Measurements from ENCODE around the gene RCBTB1.
A peak's percentile ranks its signal among the peaks of the same experiment; 100 is the strongest.
"Not testable (repeated sequence)": the region's sequence is repeated elsewhere in the genome, so short reads cannot be mapped to it uniquely, and the experiment has no call there.

Gene RCBTB1

DNA sequence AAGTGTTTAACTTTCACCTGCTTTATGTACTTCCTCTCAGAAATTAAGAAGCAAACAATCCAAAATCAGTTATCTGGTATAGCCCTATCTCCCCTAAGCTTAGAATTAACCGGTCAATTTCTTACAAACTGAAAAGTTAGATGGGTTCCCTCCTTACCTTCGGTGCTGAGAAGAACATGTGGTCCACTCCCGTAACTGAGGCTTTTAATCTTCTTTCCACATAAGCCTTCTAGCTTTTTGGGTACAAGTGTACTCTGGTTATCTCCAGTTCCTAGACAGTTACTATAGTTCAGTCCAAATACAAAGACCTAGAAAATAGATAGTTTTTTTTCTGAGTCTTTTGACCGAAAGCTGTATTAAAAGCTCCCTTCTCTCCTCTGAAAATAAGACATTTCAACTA lies 18.9 kb downstream of the RCBTB1 start (continued):
- TF ChIP-seq, protein P1, sequence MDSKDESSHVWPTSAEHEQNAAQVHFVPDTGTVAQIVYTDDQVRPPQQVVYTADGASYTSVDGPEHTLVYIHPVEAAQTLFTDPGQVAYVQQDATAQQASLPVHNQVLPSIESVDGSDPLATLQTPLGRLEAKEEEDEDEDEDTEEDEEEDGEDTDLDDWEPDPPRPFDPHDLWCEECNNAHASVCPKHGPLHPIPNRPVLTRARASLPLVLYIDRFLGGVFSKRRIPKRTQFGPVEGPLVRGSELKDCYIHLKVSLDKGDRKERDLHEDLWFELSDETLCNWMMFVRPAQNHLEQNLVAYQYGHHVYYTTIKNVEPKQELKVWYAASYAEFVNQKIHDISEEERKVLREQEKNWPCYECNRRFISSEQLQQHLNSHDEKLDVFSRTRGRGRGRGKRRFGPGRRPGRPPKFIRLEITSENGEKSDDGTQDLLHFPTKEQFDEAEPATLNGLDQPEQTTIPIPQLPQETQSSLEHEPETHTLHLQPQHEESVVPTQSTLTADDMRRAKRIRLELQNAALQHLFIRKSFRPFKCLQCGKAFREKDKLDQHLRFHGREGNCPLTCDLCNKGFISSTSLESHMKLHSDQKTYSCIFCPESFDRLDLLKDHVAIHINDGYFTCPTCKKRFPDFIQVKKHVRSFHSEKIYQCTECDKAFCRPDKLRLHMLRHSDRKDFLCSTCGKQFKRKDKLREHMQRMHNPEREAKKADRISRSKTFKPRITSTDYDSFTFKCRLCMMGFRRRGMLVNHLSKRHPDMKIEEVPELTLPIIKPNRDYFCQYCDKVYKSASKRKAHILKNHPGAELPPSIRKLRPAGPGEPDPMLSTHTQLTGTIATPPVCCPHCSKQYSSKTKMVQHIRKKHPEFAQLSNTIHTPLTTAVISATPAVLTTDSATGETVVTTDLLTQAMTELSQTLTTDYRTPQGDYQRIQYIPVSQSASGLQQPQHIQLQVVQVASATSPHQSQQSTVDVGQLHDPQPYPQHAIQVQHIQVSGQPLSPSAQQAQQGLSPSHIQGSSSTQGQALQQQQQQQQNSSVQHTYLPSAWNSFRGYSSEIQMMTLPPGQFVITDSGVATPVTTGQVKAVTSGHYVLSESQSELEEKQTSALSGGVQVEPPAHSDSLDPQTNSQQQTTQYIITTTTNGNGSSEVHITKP (tag by site-specific recombination; IDR thresholded peaks at IDR 0.05) = no peak
- no peak for TF ChIP-seq SCRT1 (tag by site-specific recombination; IDR thresholded peaks at IDR 0.05; ENCODE audit: borderline replicate concordance)

- peaks cover 0 to 14% of the 10 kb centered on the region in 2 experiments; a peak in 2 of 3 replicates for H3K36me3 ChIP-seq (ENCODE audit: control insufficient read depth in 2 of 2, insufficient read depth in 1 of 2, low read length in 2 of 2)
- POLR2A ChIA-PET, CTCF ChIA-PET: not testable (repeated sequence)
Observed at GRCh38 chr13:49565461-49565860, 19.9 kb downstream of the RCBTB1 start.

GRCh38 chr13:49563516-49563915 lies 21.8 kb downstream of the RCBTB1 start:
- Histone ChIP-seq H3K36me3 (ENCODE audit: control insufficient read depth in 2 of 2, insufficient read depth in 1 of 2, low read length in 2 of 2) (peaks cover 6 to 22% of the 10 kb centered on the region in 2 experiments), H3K4me3 (ENCODE audit: low read depth, low read length) (no peak overlapping the region), H3K9me3 (ENCODE audit: control insufficient read depth, insufficient read depth, low read depth, low read length) (no peaks in the 10 kb centered on the region), H3K4me1 (ENCODE audit: control insufficient read depth, insufficient read depth, low read length) (peaks cover 7% of the 10 kb centered on the region; the same call in 1 of the 2 replicates), H3K27ac (ENCODE audit: extremely low read depth, low read depth, low read length) (no peak overlapping the region)
- TF ChIP-seq ZNF654 (tag by site-specific recombination; IDR thresholded peaks at IDR 0.05; ENCODE audit: low read depth) = no peak
- TF ChIP-seq, protein P2, sequence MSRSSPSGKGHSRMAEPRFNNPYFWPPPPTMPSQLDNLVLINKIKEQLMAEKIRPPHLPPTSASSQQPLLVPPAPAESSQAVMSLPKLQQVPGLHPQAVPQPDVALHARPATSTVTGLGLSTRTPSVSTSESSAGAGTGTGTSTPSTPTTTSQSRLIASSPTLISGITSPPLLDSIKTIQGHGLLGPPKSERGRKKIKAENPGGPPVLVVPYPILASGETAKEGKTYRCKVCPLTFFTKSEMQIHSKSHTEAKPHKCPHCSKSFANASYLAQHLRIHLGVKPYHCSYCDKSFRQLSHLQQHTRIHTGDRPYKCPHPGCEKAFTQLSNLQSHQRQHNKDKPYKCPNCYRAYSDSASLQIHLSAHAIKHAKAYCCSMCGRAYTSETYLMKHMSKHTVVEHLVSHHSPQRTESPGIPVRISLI (tag by site-specific recombination; IDR thresholded peaks at IDR 0.05) = peak; percentile 72
- CTCF ChIA-PET = no interaction called here
- POLR2A ChIA-PET = no interaction called here

More at GRCh38 chr13:49565461-49565860, 19.9 kb downstream of the RCBTB1 start:
- not testable (repeated sequence) for H3K27ac ChIP-seq (ENCODE audit: extremely low read depth, low read depth, low read length); H3K9me3 ChIP-seq (ENCODE audit: control insufficient read depth, insufficient read depth, low read depth, low read length); H3K4me1 ChIP-seq (ENCODE audit: control insufficient read depth, insufficient read depth, low read length); H3K4me3 ChIP-seq (ENCODE audit: low read depth, low read length)

DNA sequence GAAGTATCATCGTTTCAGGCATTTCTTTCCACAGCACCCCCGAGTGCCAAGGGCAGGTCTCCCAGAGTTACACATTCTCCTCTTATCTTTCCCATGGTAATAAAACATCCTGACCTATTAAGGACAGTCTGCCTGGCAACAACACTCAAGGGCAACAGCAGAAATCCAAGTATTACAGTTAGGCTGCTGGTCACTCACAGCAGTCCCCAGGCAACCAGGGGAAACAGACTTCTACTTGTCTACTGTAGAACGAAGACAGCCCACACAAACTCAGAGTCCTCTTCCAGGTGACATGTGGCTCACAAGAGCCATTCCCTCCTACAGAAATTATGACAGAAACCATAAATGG lies 24.3 kb downstream of the RCBTB1 start:
- Histone ChIP-seq H3K9me3 (ENCODE audit: control insufficient read depth, insufficient read depth, low read depth, low read length) (no peaks in the 10 kb centered on the region), H3K27ac (ENCODE audit: extremely low read depth, low read depth, low read length) (no peak overlapping the region), H3K4me3 (ENCODE audit: low read depth, low read length) (no peak overlapping the region), H3K36me3 (ENCODE audit: control insufficient read depth in 2 of 2, insufficient read depth in 1 of 2, low read length in 2 of 2) (peaks cover 6 to 21% of the 10 kb centered on the region in 2 experiments), H3K4me1 (ENCODE audit: control insufficient read depth, insufficient read depth, low read length) (peaks cover 7% of the 10 kb centered on the region; the same call in 1 of the 2 replicates)
- ChIA-PET POLR2A (interaction anchor here (0.8 kb wide), 1 partner anchor 117 kb away, joined by 3 read pairs; the partner anchor contains the start of genes CAB39L and SETDB2), CTCF (interaction anchor here (0.6 to 1.4 kb wide), 2 partner anchors 55 to 246 kb away, joined by 3 read pairs; no protein-coding TSS in a partner anchor)
- TF ChIP-seq BCL11A (tag by site-specific recombination; IDR thresholded peaks at IDR 0.05; ENCODE audit: low read depth) (no peak), ZNF701 (tag by site-specific recombination; IDR thresholded peaks at IDR 0.05) (no peak), ZNF24 (tag by site-specific recombination; IDR thresholded peaks at IDR 0.05) (no peak), ZNF544 (tag by site-specific recombination; IDR thresholded peaks at IDR 0.05) (no peak), ZNF2 (tag by site-specific recombination; IDR thresholded peaks at IDR 0.05) (no peak), ZNF26 (tag by site-specific recombination; IDR thresholded peaks at IDR 0.05) (no peak), ZFP41 (tag by site-specific recombination; IDR thresholded peaks at IDR 0.05; ENCODE audit: borderline replicate concordance) (no peak), ZNF174 (tag by site-specific recombination; IDR thresholded peaks at IDR 0.05) (no peak), ZNF48 (tag by site-specific recombination; IDR thresholded peaks at IDR 0.05) (no peak), ZNF501 (tag by site-specific recombination; IDR thresholded peaks at IDR 0.05) (no peak)
- TF ChIP-seq, protein P2 (tag by site-specific recombination; IDR thresholded peaks at IDR 0.05) = no peak
- TF ChIP-seq, protein P3, sequence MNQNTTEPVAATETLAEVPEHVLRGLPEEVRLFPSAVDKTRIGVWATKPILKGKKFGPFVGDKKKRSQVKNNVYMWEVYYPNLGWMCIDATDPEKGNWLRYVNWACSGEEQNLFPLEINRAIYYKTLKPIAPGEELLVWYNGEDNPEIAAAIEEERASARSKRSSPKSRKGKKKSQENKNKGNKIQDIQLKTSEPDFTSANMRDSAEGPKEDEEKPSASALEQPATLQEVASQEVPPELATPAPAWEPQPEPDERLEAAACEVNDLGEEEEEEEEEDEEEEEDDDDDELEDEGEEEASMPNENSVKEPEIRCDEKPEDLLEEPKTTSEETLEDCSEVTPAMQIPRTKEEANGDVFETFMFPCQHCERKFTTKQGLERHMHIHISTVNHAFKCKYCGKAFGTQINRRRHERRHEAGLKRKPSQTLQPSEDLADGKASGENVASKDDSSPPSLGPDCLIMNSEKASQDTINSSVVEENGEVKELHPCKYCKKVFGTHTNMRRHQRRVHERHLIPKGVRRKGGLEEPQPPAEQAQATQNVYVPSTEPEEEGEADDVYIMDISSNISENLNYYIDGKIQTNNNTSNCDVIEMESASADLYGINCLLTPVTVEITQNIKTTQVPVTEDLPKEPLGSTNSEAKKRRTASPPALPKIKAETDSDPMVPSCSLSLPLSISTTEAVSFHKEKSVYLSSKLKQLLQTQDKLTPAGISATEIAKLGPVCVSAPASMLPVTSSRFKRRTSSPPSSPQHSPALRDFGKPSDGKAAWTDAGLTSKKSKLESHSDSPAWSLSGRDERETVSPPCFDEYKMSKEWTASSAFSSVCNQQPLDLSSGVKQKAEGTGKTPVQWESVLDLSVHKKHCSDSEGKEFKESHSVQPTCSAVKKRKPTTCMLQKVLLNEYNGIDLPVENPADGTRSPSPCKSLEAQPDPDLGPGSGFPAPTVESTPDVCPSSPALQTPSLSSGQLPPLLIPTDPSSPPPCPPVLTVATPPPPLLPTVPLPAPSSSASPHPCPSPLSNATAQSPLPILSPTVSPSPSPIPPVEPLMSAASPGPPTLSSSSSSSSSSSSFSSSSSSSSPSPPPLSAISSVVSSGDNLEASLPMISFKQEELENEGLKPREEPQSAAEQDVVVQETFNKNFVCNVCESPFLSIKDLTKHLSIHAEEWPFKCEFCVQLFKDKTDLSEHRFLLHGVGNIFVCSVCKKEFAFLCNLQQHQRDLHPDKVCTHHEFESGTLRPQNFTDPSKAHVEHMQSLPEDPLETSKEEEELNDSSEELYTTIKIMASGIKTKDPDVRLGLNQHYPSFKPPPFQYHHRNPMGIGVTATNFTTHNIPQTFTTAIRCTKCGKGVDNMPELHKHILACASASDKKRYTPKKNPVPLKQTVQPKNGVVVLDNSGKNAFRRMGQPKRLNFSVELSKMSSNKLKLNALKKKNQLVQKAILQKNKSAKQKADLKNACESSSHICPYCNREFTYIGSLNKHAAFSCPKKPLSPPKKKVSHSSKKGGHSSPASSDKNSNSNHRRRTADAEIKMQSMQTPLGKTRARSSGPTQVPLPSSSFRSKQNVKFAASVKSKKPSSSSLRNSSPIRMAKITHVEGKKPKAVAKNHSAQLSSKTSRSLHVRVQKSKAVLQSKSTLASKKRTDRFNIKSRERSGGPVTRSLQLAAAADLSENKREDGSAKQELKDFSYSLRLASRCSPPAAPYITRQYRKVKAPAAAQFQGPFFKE (tag by site-specific recombination; IDR thresholded peaks at IDR 0.05; ENCODE audit: borderline replicate concordance) = no peak

Data from HEK293 (cell line).